Fibroblast of lung (primary cell): ENCODE measurements around the gene SMARCC1. TPM values are rescaled to one million over a fixed set of nuclear protein-coding genes. Genes with fewer than 3 reads are reported as not detected.

Source experiments
- DNase-seq, 2 donors: peaks; one replicate each; pipeline versions ENCODE4 v3.0.0 to v3.0.0-alpha.2; 2010; ENCODE audit warnings: low read depth in 2 of 2
- H2AFZ ChIP-seq: 2 replicates; pipeline ENCODE4 v1.5.1; 2012; ENCODE audit warnings: low read length, control low read depth, inconsistent platforms
- H3K27ac ChIP-seq: 2 replicates; pipeline ENCODE4 v1.5.1; 2011; ENCODE audit warnings: low read length, control low read depth; ENCODE audit not compliant: insufficient read depth
- H3K27me3 ChIP-seq: 2 replicates; pipeline ENCODE4 v1.5.1; 2011; ENCODE audit warnings: mild to moderate bottlenecking, low read length; ENCODE audit not compliant: control insufficient read depth, insufficient read depth
- H3K36me3 ChIP-seq: 2 replicates; pipeline ENCODE4 v1.5.1; 2011; ENCODE audit warnings: low read length; ENCODE audit not compliant: control insufficient read depth, insufficient read depth
- H3K4me1 ChIP-seq: 2 replicates; pipeline ENCODE4 v1.5.1; 2011; ENCODE audit warnings: low read length; ENCODE audit not compliant: control insufficient read depth, insufficient read depth; ENCODE audit errors: extremely low read depth
- H3K4me2 ChIP-seq: 2 replicates; pipeline ENCODE4 v1.5.1; 2011; ENCODE audit warnings: low read length, control low read depth; ENCODE audit not compliant: insufficient read depth; ENCODE audit errors: extremely low read depth
- H3K4me3 ChIP-seq, 4 experiments: fragments of 200-600 bp in 1 of 4; sonication (generic) in 1 of 4; replicated peaks in 1 of 4; 2 replicates each; pipeline ENCODE4 v1.5.1; 2011 to 2016; ENCODE audit warnings: low read length in 4 of 4, low read depth in 3 of 4, mild to moderate bottlenecking in 3 of 4, control low read depth in 2 of 4, inconsistent platforms in 1 of 4, mixed read lengths in 1 of 4; ENCODE audit not compliant: insufficient read depth in 1 of 4; ENCODE audit errors: control extremely low read depth in 1 of 4
- H3K79me2 ChIP-seq: 2 replicates; pipeline ENCODE4 v1.5.1; 2012; ENCODE audit warnings: mild to moderate bottlenecking, low read length, inconsistent platforms; ENCODE audit not compliant: control insufficient read depth, insufficient read depth
- H3K9ac ChIP-seq: 2 replicates; pipeline ENCODE4 v1.5.1; 2011; ENCODE audit warnings: mild to moderate bottlenecking, low read length, control low read depth; ENCODE audit not compliant: insufficient read depth
- H3K9me3 ChIP-seq: 2 replicates; pipeline ENCODE4 v1.5.1; 2012; ENCODE audit warnings: low read depth, low read length; ENCODE audit not compliant: control insufficient read depth, insufficient read depth
- H4K20me1 ChIP-seq: 2 replicates; pipeline ENCODE4 v1.5.1; 2011; ENCODE audit warnings: low read length; ENCODE audit not compliant: control insufficient read depth, insufficient read depth; ENCODE audit errors: extremely low read depth
- CTCF ChIP-seq, 2 donors: IDR thresholded peaks in 1 of 2; conservative IDR thresholded peaks in 1 of 2; 1 replicate in 1 of 2; 2 replicates in 1 of 2; pipeline ENCODE4 v1.5.1; 2011 to 2012; ENCODE audit warnings: low read length in 2 of 2, control low read depth in 1 of 2, inconsistent platforms in 1 of 2, low read depth in 1 of 2, mild to moderate bottlenecking in 1 of 2
- EZH2 ChIP-seq: IDR thresholded peaks from 2 replicates; pipeline ENCODE4 v1.5.1; 2012; ENCODE audit warnings: low read length, control low read depth, mild to moderate bottlenecking; ENCODE audit errors: missing control alignments
- polyA plus RNA-seq, 2 donors: library from polyadenylated mRNA; depleted of rRNA in 1 of 2; stranded (reverse) in 1 of 2; unstranded in 1 of 2; fragments of >200 nt; gene quantifications; 2 replicates each; pipeline ENCODE4 v1.2.1, GENCODE V29; 2011 to 2012; ENCODE audit warnings: missing spikeins in 1 of 2
- total RNA-seq: library from RNA; depleted of rRNA; stranded (reverse); fragments of >200 nt; gene quantifications from 2 replicates; pipeline ENCODE4 v1.2.1, GENCODE V29; 2014

The SMARCC1 gene
- total and polyA plus RNA-seq, 2 donors (not counting 1 experiment from before 2014, with no cell fraction given): 23.1 to 23.6 TPM

DNA sequence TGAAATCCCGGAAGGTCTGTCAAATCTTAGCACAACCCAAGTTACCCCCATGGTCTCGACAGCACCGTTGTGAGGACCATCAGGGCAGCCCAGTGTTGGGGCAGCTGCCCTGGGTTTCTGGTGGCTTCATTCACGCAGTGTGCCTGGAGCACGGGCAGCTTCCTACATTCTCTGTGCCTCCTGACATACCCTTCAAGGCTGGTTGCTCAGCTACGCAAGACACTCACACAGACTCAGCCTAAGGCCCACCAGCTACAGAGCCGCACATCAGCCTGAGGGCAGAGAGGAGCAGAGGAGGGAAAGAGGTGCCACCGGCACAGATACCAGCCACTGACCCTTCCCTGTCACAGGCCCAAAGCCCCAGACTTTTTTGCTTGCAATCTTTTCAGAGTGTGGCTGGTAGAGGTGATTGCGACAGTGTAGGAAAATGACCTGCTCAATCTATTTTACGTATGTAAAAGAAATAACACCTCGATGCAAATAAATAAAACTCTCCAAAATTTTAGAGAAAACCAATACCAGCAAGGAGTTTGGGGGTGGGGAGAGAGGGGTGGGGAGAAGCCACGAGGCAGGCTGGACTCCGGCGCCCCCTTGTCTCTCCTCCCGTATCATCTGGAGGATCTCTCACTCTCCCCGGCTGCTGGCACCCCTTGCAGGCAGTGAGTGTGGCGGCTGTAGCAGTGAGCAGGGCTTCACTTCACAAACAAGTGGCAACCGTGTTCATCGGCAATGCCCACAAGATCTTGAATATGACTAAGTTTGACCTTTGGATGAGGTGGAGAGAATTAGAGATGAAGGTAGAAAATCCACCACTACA is 215.8 kb downstream of the SMARCC1 start:
- Histone ChIP-seq H2AFZ (no peak overlapping the region), H3K4me2 (no peak overlapping the region), H3K79me2 (no peaks in the 10 kb centered on the region), H3K4me3 (no peak overlapping the region), H3K27ac (no peak overlapping the region), H3K9me3 (no peaks in the 10 kb centered on the region), H3K36me3 (no peaks in the 10 kb centered on the region), H4K20me1 (no peaks in the 10 kb centered on the region), H3K9ac (no peak overlapping the region), H3K27me3 (peaks cover 8% of the 10 kb centered on the region), H3K4me1 (no peaks in the 10 kb centered on the region)
- no peak for DNase-seq
- no peak for TF ChIP-seq EZH2
- no peak for TF ChIP-seq CTCF (conservative IDR thresholded peaks at IDR 0.05 in 1 of 2, IDR thresholded peaks at IDR 0.05 in 1 of 2; ENCODE audit: low read depth in 1 of 2, low read length in 2 of 2)

DNA sequence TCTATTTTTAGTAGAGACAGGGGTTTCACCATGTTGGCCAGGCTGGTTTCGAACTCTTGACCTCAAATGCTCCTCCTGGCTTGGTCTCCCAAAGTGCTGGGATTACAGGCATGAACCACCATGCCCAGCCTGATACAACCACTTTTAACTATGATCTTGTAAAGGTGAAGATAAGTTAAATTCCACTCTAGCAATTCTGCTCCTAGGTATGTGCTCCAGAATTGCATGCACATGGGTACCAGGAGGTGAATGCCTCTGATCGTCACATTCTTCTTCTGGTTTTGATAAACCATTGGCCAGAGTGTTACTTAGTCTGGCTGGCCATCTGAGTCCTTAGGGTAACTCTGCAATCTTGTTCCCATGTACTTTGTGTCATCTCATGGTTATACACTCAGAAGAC is 225.3 kb downstream of the SMARCC1 start:
- no peak overlapping the region for H3K9ac ChIP-seq
- no peak for TF ChIP-seq CTCF (conservative IDR thresholded peaks at IDR 0.05 in 1 of 2, IDR thresholded peaks at IDR 0.05 in 1 of 2; ENCODE audit: low read depth in 1 of 2, low read length in 2 of 2)
- no peak for TF ChIP-seq EZH2
- DNase-seq: no peak

GRCh38 chr3:47554335-47554734 is 227.4 kb downstream of the SMARCC1 start:
- Histone ChIP-seq H3K36me3 (no peaks in the 10 kb centered on the region), H3K27me3 (peaks cover 6% of the 10 kb centered on the region), H4K20me1 (peaks cover 2% of the 10 kb centered on the region), H3K9ac (no peak overlapping the region), H3K9me3 (no peaks in the 10 kb centered on the region), H2AFZ (no peak overlapping the region), H3K4me3 (no peak overlapping the region), H3K4me1 (no peaks in the 10 kb centered on the region), H3K79me2 (no peaks in the 10 kb centered on the region), H3K27ac (no peak overlapping the region), H3K4me2 (no peak overlapping the region)
- TF ChIP-seq EZH2 (no peak), CTCF (conservative IDR thresholded peaks at IDR 0.05 in 1 of 2, IDR thresholded peaks at IDR 0.05 in 1 of 2; ENCODE audit: low read depth in 1 of 2, low read length in 2 of 2) (no peak)
- DNase-seq: no peak

More for the DNA sequence above, 225.3 kb downstream of the SMARCC1 start:
- Histone ChIP-seq H3K27me3 (peaks cover 3% of the 10 kb centered on the region), H3K4me3 (no peak overlapping the region), H2AFZ (no peak overlapping the region), H3K36me3 (no peaks in the 10 kb centered on the region), H3K27ac (no peak overlapping the region), H3K79me2 (no peaks in the 10 kb centered on the region), H3K4me2 (no peak overlapping the region), H4K20me1 (peaks cover 2% of the 10 kb centered on the region), H3K9me3 (no peaks in the 10 kb centered on the region), H3K4me1 (no peaks in the 10 kb centered on the region)
